Measurements from ENCODE around the gene SEC61A2. TPM values are rescaled to one million over a fixed set of nuclear protein-coding genes. Genes with fewer than 3 reads are reported as not detected.

SEC61A2 gene
- total RNA-seq, 1 donor from 2014 or later: 14.3 TPM

DNA sequence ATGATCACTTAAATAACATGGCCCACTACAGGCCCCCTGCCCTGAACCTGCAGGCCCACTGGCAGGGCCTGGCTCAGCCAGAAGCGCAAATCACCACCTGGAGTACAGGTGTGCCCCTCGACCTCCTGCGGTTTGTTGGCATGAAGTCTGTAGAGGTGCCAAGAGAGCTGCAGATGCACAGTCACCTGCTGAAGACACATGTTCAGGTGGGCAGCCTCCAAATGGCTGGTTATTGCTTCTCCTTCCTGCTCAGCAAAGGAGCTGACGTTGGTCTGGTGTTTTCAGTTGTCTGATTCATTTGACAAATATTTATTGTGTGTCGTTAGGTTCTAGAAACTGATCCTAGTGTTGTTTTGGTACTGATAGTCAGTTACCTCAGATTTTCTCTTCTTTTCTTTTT lies 31.7 kb upstream of the SEC61A2 start:
- H3K9me3 Mint-ChIP-seq (ENCODE audit: unreplicated experiment): no peaks in the 10 kb centered on the region
- Histone ChIP-seq H3K9me3 (ENCODE audit: insufficient read depth, low read depth, low read length) (no peaks in the 10 kb centered on the region), H3K4me1 (ENCODE audit: insufficient read depth, low read length) (no peaks in the 10 kb centered on the region), H3K36me3 (ENCODE audit: insufficient read depth, low read length) (peaks cover 11% of the 10 kb centered on the region), H3K4me2 (ENCODE audit: low read length) (no peak overlapping the region), H3K27ac (ENCODE audit: low read depth, low read length) (no peak overlapping the region), H2AFZ (ENCODE audit: low read depth, low read length) (no peak overlapping the region), H3K79me2 (ENCODE audit: insufficient read depth, low read length) (no peaks in the 10 kb centered on the region), H3K9ac (ENCODE audit: low read length) (no peak overlapping the region), H4K20me1 (ENCODE audit: insufficient read depth, low read length) (no peaks in the 10 kb centered on the region), H3K4me3 (ENCODE audit: insufficient read depth, low read depth, low read length) (no peak overlapping the region), H3K27me3 (ENCODE audit: insufficient read depth, low read length) (no peaks in the 10 kb centered on the region)
- no peaks in the 10 kb centered on the region for H3K27me3 Mint-ChIP-seq (ENCODE audit: low read depth, unreplicated experiment)
- no peak overlapping the region for H3K27ac Mint-ChIP-seq (ENCODE audit: unreplicated experiment)
- TF ChIP-seq, protein P1, sequence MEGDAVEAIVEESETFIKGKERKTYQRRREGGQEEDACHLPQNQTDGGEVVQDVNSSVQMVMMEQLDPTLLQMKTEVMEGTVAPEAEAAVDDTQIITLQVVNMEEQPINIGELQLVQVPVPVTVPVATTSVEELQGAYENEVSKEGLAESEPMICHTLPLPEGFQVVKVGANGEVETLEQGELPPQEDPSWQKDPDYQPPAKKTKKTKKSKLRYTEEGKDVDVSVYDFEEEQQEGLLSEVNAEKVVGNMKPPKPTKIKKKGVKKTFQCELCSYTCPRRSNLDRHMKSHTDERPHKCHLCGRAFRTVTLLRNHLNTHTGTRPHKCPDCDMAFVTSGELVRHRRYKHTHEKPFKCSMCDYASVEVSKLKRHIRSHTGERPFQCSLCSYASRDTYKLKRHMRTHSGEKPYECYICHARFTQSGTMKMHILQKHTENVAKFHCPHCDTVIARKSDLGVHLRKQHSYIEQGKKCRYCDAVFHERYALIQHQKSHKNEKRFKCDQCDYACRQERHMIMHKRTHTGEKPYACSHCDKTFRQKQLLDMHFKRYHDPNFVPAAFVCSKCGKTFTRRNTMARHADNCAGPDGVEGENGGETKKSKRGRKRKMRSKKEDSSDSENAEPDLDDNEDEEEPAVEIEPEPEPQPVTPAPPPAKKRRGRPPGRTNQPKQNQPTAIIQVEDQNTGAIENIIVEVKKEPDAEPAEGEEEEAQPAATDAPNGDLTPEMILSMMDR (IDR thresholded peaks at IDR 0.05; ENCODE audit: insufficient read depth, low read depth, low read length): no peak
- TF ChIP-seq EZH2 (IDR thresholded peaks at IDR 0.05; ENCODE audit: insufficient read depth, low read length): no peak
- no peak for FAIRE-seq
- H3K36me3 Mint-ChIP-seq (ENCODE audit: low read depth, unreplicated experiment): peaks cover 17% of the 10 kb centered on the region
- H3K4me1 Mint-ChIP-seq (ENCODE audit: low read depth, unreplicated experiment): peaks cover 1% of the 10 kb centered on the region
- DNase-seq (ENCODE audit: low read depth): peak; percentile 9
- no peak overlapping the region for H3K4me3 Mint-ChIP-seq (ENCODE audit: unreplicated experiment)

DNA sequence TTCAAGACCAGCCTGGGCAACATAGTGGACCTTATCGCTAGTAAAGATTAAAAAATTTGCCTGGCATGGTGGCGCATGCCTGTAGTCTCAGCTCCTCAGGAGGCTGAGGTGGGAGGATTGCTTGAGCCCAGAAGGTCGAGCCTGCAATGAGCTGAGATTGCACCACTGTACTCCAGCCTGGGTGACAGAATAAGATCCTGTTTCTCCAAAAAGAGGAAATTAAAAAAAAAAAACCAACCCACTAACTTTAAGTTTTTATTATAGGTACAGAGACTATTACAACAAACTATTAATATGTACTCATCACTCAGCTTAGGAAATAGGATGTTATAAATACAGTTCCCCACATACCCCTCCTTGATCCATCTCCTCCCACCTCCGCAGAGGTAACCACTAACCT lies 30.5 kb upstream of the SEC61A2 start:
- Mint-ChIP-seq H3K36me3 (ENCODE audit: low read depth, unreplicated experiment) (peaks cover 15% of the 10 kb centered on the region), H3K27me3 (ENCODE audit: low read depth, unreplicated experiment) (no peaks in the 10 kb centered on the region), H3K4me3 (ENCODE audit: unreplicated experiment) (no peak overlapping the region), H3K4me1 (ENCODE audit: low read depth, unreplicated experiment) (peaks cover 1% of the 10 kb centered on the region), H3K27ac (ENCODE audit: unreplicated experiment) (no peak overlapping the region), H3K9me3 (ENCODE audit: unreplicated experiment) (no peaks in the 10 kb centered on the region)
- Histone ChIP-seq H3K79me2 (ENCODE audit: insufficient read depth, low read length) (no peaks in the 10 kb centered on the region), H3K27me3 (ENCODE audit: insufficient read depth, low read length) (no peaks in the 10 kb centered on the region), H3K4me3 (ENCODE audit: insufficient read depth, low read depth, low read length) (no peak overlapping the region), H3K36me3 (ENCODE audit: insufficient read depth, low read length) (peaks cover 11% of the 10 kb centered on the region), H2AFZ (ENCODE audit: low read depth, low read length) (no peak overlapping the region), H3K9me3 (ENCODE audit: insufficient read depth, low read depth, low read length) (no peaks in the 10 kb centered on the region), H3K4me1 (ENCODE audit: insufficient read depth, low read length) (no peaks in the 10 kb centered on the region), H3K9ac (ENCODE audit: low read length) (no peak overlapping the region), H3K4me2 (ENCODE audit: low read length) (no peak overlapping the region), H4K20me1 (ENCODE audit: insufficient read depth, low read length) (no peaks in the 10 kb centered on the region), H3K27ac (ENCODE audit: low read depth, low read length) (no peak overlapping the region)
- FAIRE-seq (no peak), DNase-seq (ENCODE audit: low read depth) (no peak)
- TF ChIP-seq EZH2 (IDR thresholded peaks at IDR 0.05; ENCODE audit: insufficient read depth, low read length): no peak
- TF ChIP-seq, protein P1 (IDR thresholded peaks at IDR 0.05; ENCODE audit: insufficient read depth, low read depth, low read length): no peak

DNA sequence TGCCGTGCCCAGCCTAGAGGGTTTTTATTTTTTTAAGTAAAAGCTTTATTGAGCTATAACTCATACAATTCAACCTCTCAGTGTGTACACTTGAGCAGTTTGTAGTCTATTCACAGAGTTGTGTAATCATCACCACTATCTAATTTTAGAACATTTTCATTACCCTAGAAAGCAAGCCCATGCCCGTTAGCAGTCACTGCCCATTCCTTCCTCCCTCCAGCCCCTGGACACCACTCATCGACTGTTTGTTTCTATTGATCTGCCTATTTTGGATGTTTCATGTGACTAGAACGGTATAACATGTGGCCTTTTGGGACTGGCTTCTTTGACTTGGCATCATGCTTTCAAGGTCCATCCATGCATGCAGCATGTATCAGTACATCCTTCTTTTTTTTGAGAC lies 25.7 kb upstream of the SEC61A2 start:
- no peak overlapping the region for H3K4me3 ChIP-seq (ENCODE audit: insufficient read depth, low read depth, low read length)
- H3K9ac ChIP-seq (ENCODE audit: low read length): no peak overlapping the region
- Mint-ChIP-seq H3K36me3 (ENCODE audit: low read depth, unreplicated experiment) (peaks cover 34% of the 10 kb centered on the region), H3K27ac (ENCODE audit: unreplicated experiment) (no peak overlapping the region), H3K9me3 (ENCODE audit: unreplicated experiment) (no peaks in the 10 kb centered on the region), H3K27me3 (ENCODE audit: low read depth, unreplicated experiment) (no peaks in the 10 kb centered on the region), H3K4me1 (ENCODE audit: low read depth, unreplicated experiment) (no peaks in the 10 kb centered on the region), H3K4me3 (ENCODE audit: unreplicated experiment) (no peak overlapping the region)
- H3K4me2 ChIP-seq (ENCODE audit: low read length): no peak overlapping the region
- DNase-seq (ENCODE audit: low read depth) (no peak), FAIRE-seq (no peak)
- no peaks in the 10 kb centered on the region for H3K9me3 ChIP-seq (ENCODE audit: insufficient read depth, low read depth, low read length)
- peaks cover 12% of the 10 kb centered on the region for H3K36me3 ChIP-seq (ENCODE audit: insufficient read depth, low read length)
- H3K79me2 ChIP-seq (ENCODE audit: insufficient read depth, low read length): no peaks in the 10 kb centered on the region
- no peak overlapping the region for H3K27ac ChIP-seq (ENCODE audit: low read depth, low read length)
- H4K20me1 ChIP-seq (ENCODE audit: insufficient read depth, low read length): no peaks in the 10 kb centered on the region
- no peaks in the 10 kb centered on the region for H3K27me3 ChIP-seq (ENCODE audit: insufficient read depth, low read length)
- no peak overlapping the region for H2AFZ ChIP-seq (ENCODE audit: low read depth, low read length)
- no peaks in the 10 kb centered on the region for H3K4me1 ChIP-seq (ENCODE audit: insufficient read depth, low read length)
- no peak for TF ChIP-seq EZH2 (IDR thresholded peaks at IDR 0.05; ENCODE audit: insufficient read depth, low read length)
- TF ChIP-seq, protein P1 (IDR thresholded peaks at IDR 0.05; ENCODE audit: insufficient read depth, low read depth, low read length): no peak
